Central memory CD8-positive, alpha-beta T cell (primary cell): ENCODE data around the gene SLMAP.

Experiments
- ATAC-seq: fragments of 150-1000 bp; cut with Tn5 transposase; replicated peaks from 2 replicates; pipeline ENCODE4 v1.10.0; 2022; ENCODE audit warnings: mild to moderate bottlenecking, moderate FRiP score, moderate number of reproducible peaks; ENCODE audit not compliant: poor library complexity, severe bottlenecking; ENCODE audit errors: extremely low read depth
- DNase-seq, 2 donors: peaks; one replicate each; pipeline ENCODE4 v3.0.0; 2021; ENCODE audit warnings: low spot score in 2 of 2
- H3K27ac Mint-ChIP-seq: one replicate; pipeline ENCODE4 v1.8.0; 2022; ENCODE audit warnings: low read depth, mild to moderate bottlenecking, moderate library complexity, mixed read lengths
- H3K27me3 Mint-ChIP-seq: one replicate; pipeline ENCODE4 v1.8.0; 2022; ENCODE audit warnings: mixed read lengths
- H3K36me3 Mint-ChIP-seq: one replicate; pipeline ENCODE4 v1.8.0; 2022; ENCODE audit warnings: mild to moderate bottlenecking, moderate library complexity, mixed read lengths; ENCODE audit not compliant: insufficient read depth
- H3K4me1 Mint-ChIP-seq: one replicate; pipeline ENCODE4 v1.8.0; 2022; ENCODE audit warnings: mixed read lengths
- H3K4me3 Mint-ChIP-seq: one replicate; pipeline ENCODE4 v1.8.0; 2022; ENCODE audit warnings: mild to moderate bottlenecking, moderate library complexity, mixed read lengths
- H3K9me3 Mint-ChIP-seq: one replicate; pipeline ENCODE4 v1.8.0; 2022; ENCODE audit warnings: mixed read lengths

SLMAP gene

DNA sequence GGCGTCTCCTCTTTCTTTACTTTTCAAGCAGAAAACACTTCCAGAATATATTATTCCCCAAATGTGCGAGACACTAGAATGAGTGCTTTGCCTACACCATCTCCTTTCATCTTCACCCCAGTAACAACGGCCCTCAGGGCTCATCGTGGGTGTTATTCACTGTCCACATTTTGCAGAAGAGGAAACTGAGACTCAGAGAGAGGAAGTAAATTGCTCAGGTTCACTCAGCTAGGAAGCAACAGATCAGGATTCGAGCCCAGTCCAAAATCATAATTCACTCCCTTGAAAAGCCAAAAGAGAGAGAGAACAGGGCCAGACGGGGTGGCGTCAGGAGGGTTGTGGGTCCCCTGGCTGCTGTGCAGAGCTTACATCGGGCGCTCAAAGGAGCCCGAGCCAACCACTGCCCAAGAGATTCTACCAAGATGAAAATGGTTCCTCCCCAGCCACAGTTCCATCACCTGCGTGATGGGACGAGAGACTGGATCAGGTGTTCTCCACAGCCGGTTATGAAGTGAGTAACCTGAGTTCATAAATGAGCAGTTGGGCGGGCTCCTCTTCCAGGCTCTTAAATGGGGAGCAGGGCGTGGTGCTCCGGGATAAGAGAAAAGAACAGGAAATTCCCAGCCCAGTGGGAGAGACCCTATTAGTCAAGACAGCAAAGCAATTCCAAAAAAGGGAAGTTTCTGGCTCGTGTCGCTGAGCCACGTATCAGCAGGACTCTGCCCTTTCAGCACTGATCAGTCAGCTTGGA is 203.5 kb downstream of the SLMAP start:
- no peak for ATAC-seq
- no peaks in the 10 kb centered on the region for H3K9me3 Mint-ChIP-seq
- no peaks in the 10 kb centered on the region for H3K36me3 Mint-ChIP-seq
- H3K27me3 Mint-ChIP-seq: no peaks in the 10 kb centered on the region
- H3K4me1 Mint-ChIP-seq: no peaks in the 10 kb centered on the region
- no peak overlapping the region for H3K4me3 Mint-ChIP-seq
- no peak overlapping the region for H3K27ac Mint-ChIP-seq
- DNase-seq: no peak

DNA sequence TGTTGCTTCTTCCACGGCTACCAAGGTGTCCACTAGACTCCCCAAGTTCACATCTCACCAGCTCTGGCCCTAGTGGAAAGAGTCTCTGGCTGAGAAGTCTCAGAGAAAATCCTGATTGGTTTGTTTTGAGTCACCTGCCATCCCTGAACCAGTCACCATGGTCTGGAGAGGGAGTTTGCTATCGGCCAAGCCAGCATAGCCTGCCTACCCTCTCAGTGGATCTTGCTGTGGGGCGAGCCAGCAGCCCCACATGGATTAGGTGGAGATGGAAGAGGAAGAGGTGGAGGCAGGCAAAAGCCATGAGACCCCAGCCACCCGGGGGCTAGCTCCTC is 204.0 kb downstream of the SLMAP start:
- ATAC-seq: no peak
- Mint-ChIP-seq H3K4me1 (no peaks in the 10 kb centered on the region), H3K27me3 (no peaks in the 10 kb centered on the region), H3K36me3 (no peaks in the 10 kb centered on the region), H3K9me3 (no peaks in the 10 kb centered on the region), H3K27ac (no peak overlapping the region), H3K4me3 (no peak overlapping the region)
- DNase-seq: no peak

DNA sequence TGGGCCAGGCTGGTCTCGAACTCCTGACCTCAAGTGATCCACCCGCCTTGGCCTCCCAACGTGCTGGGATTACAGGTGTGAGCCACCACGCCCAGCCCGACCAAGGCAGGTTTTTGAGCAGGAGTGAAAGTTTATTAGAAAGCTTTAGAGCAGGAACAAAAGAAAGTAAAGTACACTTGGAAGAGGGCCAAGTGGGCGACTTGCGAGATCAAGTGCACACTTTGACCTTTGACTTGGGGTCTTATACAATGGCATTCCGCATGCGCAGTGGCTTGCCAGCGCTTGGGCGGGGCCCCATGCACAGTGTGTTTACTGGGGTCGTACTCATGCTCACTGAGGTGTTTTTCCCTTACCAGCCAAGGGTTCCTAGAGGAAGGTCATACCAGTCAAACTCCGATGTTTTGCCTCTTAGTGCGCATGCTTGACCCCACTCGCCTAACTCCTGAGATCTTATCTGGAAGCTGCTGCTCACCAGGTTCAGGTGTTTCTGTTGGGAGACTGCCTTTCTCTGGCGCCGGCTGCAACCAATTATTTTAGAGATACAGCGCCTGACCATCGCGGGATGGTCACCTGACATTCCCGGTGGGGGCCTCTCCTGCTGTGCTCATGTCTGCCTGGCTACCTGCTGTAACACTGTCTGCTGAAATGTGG is 205.2 kb downstream of the SLMAP start:
- H3K27ac Mint-ChIP-seq: no peak overlapping the region
- no peak overlapping the region for H3K4me3 Mint-ChIP-seq
- H3K27me3 Mint-ChIP-seq: no peaks in the 10 kb centered on the region
- H3K9me3 Mint-ChIP-seq: no peaks in the 10 kb centered on the region
- ATAC-seq (no peak), DNase-seq (no peak)
- H3K4me1 Mint-ChIP-seq: no peaks in the 10 kb centered on the region
- no peaks in the 10 kb centered on the region for H3K36me3 Mint-ChIP-seq

DNA sequence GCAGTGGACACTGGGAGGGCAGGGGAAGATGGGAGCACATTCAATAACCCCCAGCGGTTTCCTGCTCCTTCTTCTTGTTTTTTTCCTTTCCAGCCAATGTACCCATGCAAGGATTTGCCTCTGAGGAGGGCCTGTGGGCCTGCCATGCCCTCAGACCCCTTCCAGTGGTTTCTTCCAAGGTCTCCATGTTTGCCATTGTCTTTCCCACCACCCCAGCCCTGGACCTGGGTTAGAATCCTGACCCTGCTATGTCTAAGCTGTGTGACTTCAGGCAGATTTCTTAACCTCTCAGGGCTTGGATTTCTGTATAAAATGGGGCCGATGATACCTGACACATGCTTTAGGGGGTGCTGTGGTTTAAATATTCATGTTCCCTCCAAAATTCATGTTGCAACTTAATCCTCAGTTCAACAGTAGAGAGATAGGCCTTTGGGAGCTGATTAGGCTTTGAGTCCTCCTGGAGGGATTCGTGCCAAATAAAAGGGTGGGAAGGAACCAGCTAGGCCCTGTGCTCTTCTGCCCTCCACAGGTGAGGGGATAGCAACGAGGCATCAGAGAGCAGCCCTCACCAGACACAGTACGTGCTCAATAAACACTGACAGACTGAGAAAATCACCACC is 205.8 kb downstream of the SLMAP start:
- no peaks in the 10 kb centered on the region for H3K36me3 Mint-ChIP-seq
- H3K4me3 Mint-ChIP-seq: no peak overlapping the region
- H3K27me3 Mint-ChIP-seq: no peaks in the 10 kb centered on the region
- no peak for DNase-seq
- no peaks in the 10 kb centered on the region for H3K9me3 Mint-ChIP-seq
- no peak overlapping the region for H3K27ac Mint-ChIP-seq
- H3K4me1 Mint-ChIP-seq: no peaks in the 10 kb centered on the region
- no peak for ATAC-seq

DNA sequence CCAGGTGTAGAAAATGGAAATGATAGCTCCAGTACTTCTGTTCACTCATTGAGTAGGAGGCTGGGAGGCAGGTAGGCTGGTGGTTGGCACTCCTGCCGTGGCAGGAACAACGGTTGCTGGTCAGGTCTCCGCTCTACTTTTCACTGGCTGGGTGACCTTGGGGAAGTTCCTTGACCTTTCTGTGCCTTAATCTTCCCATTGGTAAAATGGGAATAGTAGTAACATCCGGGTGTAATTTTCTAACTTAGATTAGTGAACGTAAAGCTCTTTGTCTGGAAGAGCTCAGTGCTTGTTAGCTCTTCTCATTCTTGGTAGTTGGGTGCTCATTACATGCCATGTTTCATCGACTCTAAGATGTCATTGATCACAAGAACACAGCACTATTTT is 206.3 kb downstream of the SLMAP start:
- DNase-seq: no peak
- Mint-ChIP-seq H3K27ac (no peak overlapping the region), H3K36me3 (no peaks in the 10 kb centered on the region), H3K9me3 (no peaks in the 10 kb centered on the region), H3K27me3 (no peaks in the 10 kb centered on the region), H3K4me3 (no peak overlapping the region), H3K4me1 (no peaks in the 10 kb centered on the region)
- no peak for ATAC-seq

DNA sequence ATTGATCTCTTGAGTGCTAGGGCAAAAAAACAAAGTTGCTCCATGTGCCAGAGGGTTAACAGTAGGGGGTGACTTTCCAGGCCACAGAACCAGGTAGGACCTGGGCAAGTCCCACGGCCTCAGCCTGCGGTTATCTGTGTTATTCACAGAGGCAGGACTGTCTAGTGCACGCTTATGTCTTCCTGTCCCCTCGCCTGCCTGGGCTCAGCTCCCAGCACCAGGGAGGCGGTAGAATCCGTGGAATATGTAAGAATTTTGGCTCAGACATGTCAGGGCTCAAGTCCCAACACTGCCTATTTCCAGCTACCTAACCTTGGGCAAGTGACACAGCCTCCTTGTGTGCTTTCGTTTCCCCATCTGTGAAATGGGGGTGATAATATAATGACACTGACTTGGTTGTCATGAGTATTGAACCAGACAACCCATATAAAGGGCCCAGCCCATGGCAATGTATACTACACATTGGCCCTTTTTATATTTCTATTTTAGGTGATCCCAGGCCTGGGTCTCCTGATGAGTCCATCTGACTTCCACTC is 207.8 kb downstream of the SLMAP start:
- H3K27ac Mint-ChIP-seq: no peak overlapping the region
- no peaks in the 10 kb centered on the region for H3K9me3 Mint-ChIP-seq
- H3K4me3 Mint-ChIP-seq: no peak overlapping the region
- no peaks in the 10 kb centered on the region for H3K4me1 Mint-ChIP-seq
- ATAC-seq (no peak), DNase-seq (no peak)
- no peaks in the 10 kb centered on the region for H3K36me3 Mint-ChIP-seq
- H3K27me3 Mint-ChIP-seq: no peaks in the 10 kb centered on the region

DNA sequence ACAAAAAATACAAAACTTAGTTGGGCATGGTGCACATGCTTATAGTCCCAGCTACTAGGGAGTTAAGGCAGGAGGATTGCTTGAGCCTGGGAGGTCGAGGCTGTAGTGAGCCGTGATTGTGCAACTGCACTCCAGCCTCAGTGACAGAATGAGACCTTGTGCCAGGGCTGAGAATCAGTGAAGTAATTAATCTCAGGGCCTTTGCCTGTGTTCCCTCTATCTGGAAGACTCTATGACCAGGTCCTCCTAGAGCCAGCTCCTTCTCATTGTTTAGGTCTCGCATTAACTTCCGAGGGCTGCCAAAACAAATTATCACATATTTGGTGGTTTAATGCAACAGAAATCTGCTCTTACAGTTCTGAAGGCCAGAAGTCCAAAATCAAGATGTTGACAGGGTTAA is 210.7 kb downstream of the SLMAP start:
- Mint-ChIP-seq H3K9me3 (no peaks in the 10 kb centered on the region), H3K27me3 (no peaks in the 10 kb centered on the region), H3K4me3 (no peak overlapping the region), H3K36me3 (peaks cover 2% of the 10 kb centered on the region), H3K27ac (no peak overlapping the region), H3K4me1 (no peaks in the 10 kb centered on the region)
- DNase-seq: no peak
- no peak for ATAC-seq

DNA sequence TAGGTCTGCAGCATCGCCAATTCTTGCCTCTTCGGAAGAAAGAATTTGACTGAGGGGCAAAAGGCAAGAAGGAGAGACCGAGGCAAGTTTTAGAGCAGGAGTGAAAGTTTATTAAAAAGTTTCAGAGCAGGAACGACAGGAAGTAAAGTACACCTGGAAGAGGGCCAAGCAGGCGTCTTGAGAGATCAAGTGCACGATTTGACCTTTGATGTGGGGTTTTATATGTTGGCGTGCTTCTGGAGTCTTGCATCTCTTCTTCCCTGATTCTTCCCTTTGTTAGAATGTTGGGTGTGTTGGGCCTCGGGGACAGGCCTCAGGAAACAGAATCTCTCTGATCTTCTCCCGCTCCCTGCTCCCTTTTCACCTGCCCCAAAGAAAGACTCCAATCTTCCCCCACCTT is 211.5 kb downstream of the SLMAP start:
- DNase-seq (no peak), ATAC-seq (no peak)
- H3K27ac Mint-ChIP-seq: no peak overlapping the region
- no peak overlapping the region for H3K4me3 Mint-ChIP-seq
- peaks cover 2% of the 10 kb centered on the region for H3K36me3 Mint-ChIP-seq
- no peaks in the 10 kb centered on the region for H3K4me1 Mint-ChIP-seq
- no peaks in the 10 kb centered on the region for H3K9me3 Mint-ChIP-seq
- H3K27me3 Mint-ChIP-seq: no peaks in the 10 kb centered on the region

DNA sequence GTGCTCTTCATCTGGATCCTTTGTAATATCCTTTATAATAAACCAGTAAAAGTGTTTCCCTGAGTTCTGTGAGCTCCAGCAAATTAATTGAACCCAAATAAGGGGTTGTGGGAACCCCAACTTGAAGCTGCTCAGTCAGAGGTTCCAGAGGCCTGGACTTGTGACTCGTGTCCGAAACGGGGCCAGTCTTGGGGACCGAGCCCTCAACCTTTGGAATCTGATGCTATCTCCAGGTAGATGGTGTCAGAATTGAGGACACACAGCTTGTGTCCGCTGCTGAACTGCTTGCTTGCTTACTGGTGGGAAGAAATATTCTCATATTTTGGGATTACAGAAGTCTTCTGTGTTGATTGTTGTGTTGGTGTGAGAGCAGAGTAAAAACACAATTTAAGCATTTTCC is 212.4 kb downstream of the SLMAP start:
- no peak for DNase-seq
- ATAC-seq: no peak
- Mint-ChIP-seq H3K36me3 (peaks cover 2% of the 10 kb centered on the region), H3K9me3 (no peaks in the 10 kb centered on the region), H3K27ac (no peak overlapping the region), H3K4me1 (no peaks in the 10 kb centered on the region), H3K27me3 (no peaks in the 10 kb centered on the region), H3K4me3 (no peak overlapping the region)

DNA sequence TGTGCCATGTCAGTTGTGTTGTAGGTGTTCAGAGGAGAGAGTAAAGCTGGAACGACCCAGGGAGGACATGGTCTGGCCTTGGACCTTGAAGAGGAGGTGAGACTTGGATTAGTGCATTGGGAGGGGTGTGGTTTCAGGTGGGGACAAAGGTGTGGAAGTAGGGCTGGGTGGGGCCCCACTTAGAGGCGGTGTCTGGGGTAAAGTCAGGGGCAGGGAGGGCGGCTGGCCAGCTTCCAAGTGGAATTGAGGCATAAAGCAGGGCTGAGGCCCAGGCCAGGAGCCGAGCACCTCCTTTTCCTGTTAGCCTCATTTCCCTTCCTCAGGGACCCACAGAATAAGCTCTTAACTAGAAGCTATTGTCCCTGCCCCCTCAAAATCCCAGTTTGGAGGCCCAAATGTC is 215.9 kb downstream of the SLMAP start:
- H3K27me3 Mint-ChIP-seq: no peaks in the 10 kb centered on the region
- H3K9me3 Mint-ChIP-seq: no peaks in the 10 kb centered on the region
- H3K27ac Mint-ChIP-seq: no peak overlapping the region
- ATAC-seq (no peak), DNase-seq (no peak)
- no peaks in the 10 kb centered on the region for H3K4me1 Mint-ChIP-seq
- no peak overlapping the region for H3K4me3 Mint-ChIP-seq
- peaks cover 2% of the 10 kb centered on the region for H3K36me3 Mint-ChIP-seq

DNA sequence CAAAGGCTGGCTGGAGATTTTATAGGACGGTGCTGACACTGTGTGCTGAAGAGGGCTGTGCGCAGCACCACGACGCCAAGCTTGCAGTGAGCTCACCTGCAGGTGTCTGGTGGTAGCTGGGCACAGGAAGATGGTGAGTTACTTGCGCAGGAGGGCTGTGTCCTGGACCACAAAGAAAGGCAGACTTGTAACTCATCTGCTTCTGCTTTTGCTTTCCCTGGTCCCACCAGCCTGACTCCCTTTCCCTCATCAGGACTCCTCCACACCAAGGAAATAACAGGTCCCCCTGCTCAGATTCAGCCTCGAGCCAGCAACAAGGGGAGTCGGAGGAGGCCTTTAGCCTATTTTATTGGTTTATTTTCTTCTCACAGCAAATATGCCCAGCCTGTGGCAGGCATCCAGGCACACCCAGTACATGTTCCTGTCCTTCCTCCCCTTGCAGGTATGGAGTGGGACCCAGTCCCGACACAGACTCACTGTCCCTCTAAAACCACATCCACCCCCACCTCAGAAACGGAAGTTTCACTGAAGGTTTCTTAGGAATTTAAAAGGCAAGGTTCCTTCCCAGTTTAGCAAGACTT is 216.5 kb downstream of the SLMAP start:
- DNase-seq (no peak), ATAC-seq (no peak)
- no peaks in the 10 kb centered on the region for H3K27me3 Mint-ChIP-seq
- H3K36me3 Mint-ChIP-seq: peaks cover 2% of the 10 kb centered on the region
- no peaks in the 10 kb centered on the region for H3K4me1 Mint-ChIP-seq
- H3K4me3 Mint-ChIP-seq: no peak overlapping the region
- H3K27ac Mint-ChIP-seq: no peak overlapping the region
- H3K9me3 Mint-ChIP-seq: no peaks in the 10 kb centered on the region

DNA sequence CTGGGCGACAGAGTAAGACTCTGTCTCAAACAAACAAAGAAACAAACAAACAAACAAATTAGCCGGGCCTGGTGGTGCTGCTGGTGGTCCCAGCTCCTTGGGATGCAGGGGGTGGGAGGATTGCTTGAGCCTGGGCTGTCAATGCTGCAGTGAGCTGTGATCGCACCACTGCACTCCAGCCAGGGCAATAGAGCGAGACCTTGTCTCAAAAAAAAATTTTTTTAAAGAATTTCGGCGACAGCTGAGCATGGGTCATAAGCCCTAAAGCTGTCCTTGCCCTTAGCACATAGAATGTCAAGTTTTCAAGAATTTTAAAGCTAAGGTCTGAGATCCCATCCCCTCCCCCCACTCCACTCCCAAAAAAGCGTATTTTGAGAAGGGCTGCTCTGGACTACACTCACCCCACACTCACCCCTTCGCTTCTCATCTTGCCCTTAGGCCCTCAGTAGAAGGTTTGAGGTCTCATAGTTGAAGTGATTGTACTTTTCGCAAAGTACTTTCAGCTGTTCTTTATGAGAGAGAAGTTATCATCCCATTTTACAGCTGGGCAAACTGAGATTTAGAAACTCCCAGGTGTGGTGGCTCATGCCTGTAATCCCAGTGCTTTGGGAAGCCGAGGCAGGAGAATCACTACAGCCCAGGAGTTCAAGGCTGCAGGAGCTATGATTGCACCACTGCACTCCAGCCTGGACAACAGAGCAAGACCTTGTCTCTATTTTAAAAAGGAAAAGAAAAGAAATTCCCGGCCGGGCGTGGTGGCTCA is 217.8 kb downstream of the SLMAP start:
- H3K4me1 Mint-ChIP-seq: no peaks in the 10 kb centered on the region
- ATAC-seq: no peak
- H3K27ac Mint-ChIP-seq: no peak overlapping the region

More for the DNA sequence above, 217.8 kb downstream of the SLMAP start:
- no peak for DNase-seq
- H3K36me3 Mint-ChIP-seq: peaks cover 2% of the 10 kb centered on the region
- H3K4me3 Mint-ChIP-seq: no peak overlapping the region
- H3K9me3 Mint-ChIP-seq: no peaks in the 10 kb centered on the region
- no peaks in the 10 kb centered on the region for H3K27me3 Mint-ChIP-seq
